ENCODE data around the gene NCMAP.
A peak's percentile ranks its signal among the peaks of the same experiment; 100 is the strongest.
"Not testable (repeated sequence)": the region's sequence is repeated elsewhere in the genome, so short reads cannot be mapped to it uniquely, and the experiment has no call there.

NCMAP gene, protein sequence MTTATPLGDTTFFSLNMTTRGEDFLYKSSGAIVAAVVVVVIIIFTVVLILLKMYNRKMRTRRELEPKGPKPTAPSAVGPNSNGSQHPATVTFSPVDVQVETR

DNA sequence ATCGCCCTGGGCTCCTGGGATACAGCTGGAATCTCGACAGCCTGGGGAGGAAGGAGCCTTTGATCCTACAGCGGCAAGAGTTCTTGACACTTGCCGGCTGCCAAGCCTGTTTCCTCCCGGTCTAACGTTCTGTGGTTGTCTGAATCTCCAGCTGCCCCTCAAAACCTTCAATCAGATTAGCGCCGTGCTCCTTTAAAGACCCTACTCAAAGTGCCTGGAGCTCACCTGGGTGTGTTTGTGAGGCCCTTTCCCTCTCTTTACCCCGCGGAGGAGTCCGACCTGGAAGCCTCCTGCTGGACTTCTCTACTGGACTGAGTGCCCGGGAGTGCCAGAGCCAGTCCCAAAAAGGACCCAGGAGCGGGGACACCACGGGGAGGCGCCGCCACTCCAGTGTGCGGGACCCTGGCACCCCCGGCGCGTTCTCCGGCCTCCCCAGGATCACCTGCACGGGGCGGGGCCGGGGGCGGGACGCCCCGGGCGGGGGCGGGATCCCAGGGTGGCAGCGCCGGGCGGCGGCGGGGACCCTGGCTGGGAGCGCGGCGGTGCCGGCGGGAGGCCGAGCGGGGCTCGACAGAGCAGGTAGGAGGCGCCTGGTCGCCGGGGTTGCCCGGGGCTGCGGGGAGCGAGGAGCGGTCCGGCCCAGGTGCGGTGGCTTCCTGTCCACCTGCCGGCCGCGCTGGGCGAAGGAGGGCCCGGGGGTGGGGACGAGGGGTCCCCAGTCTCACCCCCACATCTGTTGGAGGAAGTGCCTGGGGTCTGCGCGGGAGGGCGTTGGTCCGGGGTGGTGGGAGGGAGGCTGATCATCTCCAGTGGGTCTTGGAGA is at the start of gene NCMAP:
NCMAP (plus strand) TSS at position 497 of the 823 bp plus-strand sequence. CDS start 39,344 bp downstream, outside the sequence.
- DNase-seq (ENCODE audit: low read depth, low spot score) = no peak

DNA sequence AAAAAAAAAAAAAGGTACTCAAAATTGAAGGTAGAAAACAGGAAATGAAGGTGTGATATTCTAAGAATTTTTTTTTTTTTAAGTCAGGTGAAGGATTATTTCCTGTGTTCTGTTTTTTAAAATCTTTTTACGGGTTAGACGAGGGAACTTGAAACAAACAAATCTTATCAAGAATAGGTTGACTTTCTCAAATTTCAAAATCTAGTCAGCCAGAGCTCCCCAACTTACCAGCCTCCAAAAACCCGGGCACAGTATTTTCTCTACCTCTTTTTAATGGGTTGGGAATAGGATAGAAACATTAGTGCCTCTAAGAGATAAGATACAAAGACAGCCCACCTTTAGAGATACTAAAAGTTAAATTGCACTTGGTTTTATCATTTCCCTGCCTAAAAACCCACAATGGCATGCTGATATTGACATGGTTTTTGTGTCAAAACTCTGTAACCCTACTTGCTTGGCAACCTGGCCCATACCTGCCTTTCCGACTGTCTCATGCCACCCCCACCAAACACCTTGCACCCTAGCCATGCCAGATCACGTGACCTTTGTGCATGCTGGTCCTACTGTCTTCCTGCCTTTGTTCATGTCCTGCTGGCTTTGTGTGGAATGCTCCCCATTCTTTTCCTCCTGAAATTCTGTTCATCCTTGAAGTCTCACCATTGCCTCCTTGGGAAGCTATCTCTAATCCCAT is 49.1 kb upstream of the NCMAP start:
- no peak for DNase-seq (ENCODE audit: low read depth, low spot score)

DNA sequence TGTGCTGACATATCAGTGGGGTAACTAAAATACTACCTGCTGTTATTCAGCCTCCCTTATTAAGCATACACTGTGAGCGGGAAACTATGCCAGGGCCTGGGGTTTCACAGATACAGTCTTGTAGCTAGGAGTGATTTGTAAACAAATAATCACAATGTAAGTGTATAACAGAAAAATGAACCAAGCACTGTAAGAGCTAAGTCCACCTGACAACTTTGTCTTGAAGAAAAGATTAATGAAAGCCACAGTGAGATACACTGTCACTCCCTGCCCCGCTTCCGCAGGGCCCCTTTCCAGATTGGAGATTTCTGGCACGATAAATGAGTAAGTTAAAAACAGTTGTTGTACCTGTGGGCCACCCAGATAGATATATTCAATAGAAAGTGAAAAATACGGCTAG is 48.5 kb upstream of the NCMAP start:
- DNase-seq (ENCODE audit: low read depth, low spot score) = no peak

DNA sequence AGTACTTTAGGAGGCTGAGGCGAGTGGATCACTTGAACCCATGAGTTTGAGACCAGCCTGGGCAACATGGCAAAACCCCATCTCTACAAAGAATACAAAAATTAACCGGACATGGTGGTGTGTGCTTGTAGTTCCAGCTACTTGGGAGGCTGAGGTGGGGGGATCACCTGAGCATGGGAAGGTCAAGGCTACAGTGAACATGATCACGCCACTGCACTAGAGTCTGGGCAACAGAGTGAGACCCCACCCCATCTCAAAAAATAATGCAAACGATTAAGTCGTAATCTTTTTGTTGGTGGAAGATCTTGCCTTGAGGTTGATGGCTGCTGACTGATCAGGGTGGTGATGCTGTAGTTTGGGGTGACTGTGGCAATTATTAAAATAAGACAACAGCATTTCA is 47.0 kb upstream of the NCMAP start:
- DNase-seq (ENCODE audit: low read depth, low spot score) = no peak

DNA sequence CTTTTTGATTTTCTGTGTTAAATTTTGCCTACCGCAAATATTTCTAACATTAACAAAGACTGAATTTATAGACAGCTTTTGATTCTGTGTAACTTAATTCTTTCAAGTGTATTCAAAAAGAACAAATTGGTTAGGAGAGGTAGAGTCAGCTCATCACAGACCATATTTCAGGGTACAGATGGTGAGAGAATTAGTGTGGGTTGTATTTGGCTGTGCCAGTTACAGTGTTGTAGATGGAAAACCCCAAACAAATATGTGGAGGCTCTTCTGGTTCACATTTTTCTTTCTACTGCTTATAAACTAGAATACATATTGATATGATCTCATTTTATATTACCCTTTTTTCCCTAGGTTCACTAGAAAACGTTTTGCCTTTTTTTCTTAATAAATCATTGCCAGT is 42.2 kb upstream of the NCMAP start:
- no peak for DNase-seq (ENCODE audit: low read depth, low spot score)

DNA sequence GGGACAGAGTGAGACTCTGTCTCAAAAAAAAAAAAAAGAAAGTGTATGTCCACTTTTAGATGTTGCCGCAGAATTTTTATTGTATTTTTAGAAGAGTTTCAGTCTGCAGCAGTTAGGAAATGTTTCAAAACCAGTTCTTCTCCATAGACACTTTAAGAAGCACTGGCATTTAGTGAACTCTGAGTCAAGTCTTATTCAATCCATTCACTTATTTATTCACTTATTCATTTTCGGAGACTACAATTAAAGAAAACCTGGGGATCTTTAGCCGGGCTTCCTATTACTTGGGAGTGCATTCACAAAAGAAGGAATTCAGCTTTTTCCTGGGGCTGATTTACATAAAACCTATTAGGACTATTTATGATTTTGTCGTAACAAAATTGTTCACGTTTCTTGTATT is 40.9 kb upstream of the NCMAP start:
- no peak for DNase-seq (ENCODE audit: low read depth, low spot score)

DNA sequence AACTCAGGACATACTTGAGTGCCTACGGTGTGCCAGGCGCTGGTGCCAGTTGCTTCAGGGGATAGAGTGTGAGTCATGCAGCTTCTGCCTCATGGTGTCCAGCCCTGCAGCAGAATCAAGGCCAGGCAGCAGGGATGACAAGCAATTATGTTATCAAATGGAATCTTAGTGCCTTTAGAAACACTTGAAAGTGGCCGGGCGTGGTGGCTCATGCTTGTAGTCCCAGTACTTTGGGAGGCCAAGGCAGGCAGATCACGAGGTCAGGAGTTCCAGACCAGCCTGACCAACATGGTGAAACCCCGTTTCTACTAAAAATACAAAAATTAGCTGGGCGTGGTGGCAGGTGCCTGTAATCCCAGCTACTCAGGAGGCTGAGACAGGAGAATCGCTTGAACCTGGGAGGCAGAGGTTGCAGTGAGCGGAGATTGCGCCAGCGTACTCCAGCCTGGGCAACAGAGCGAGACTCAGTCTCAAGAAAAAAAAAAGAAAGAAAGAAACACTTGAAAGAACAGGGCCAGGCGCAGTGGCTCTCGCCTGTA is 40.1 kb upstream of the NCMAP start:
- not testable (repeated sequence) for DNase-seq (ENCODE audit: low read depth, low spot score)

DNA sequence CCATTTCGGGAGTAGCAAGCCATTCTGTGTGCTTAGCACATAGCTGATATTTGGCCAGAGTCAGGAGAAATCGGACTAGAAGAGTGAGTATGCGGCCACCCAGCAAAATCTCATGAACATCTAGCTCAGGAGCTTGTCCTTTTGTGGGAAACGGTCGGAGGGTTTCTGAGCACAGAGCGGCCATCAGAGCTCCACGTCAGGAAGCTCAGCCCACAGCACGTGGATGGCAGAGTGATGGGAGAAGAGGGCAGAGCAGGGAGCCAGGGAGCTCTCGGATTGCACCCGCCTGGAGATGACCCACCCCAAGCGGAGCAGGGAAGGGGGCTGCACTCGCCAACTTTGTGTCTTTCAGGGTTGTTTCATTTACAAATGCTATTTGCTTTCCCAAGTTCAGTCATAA is 39.4 kb upstream of the NCMAP start:
- no peak for DNase-seq (ENCODE audit: low read depth, low spot score)

DNA sequence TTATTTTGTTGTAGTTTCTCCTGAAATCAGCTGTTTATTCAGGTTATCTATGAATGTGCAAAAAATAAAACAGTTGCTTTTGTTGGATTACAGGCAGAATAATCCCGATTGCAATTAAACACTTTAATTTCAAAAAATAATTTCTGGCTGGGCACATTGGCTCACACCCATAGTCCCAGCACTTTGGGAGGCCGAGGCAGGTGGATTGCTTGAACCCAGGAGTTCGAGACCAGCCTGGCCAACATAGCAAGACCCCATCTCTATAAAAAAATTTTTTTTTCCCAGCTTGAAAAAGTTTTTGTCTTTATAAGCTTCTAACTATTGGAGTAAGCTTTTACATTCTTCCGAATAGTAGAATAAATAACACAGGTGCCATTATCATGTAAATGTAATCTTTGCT is 38.0 kb upstream of the NCMAP start:
- no peak for DNase-seq (ENCODE audit: low read depth, low spot score)

DNA sequence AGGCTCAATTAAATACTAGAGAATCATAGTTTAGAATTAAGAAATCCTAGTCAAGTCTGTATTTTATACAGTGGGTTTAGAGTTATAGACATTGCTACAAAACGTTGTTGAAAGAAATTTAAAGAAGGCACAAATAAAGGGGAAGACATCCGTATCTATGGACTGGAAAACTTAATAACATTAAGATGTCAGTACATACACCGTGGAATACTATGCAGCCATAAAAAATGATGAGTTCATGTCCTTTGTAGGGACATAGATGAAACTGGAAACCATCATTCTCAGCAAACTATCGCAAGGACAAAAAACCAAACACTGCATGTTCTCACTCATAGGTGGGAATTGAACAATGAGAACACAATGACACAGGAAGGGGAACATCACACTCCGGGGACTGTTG is 35.6 kb upstream of the NCMAP start:
- DNase-seq (ENCODE audit: low read depth, low spot score) = not testable (repeated sequence)

DNA sequence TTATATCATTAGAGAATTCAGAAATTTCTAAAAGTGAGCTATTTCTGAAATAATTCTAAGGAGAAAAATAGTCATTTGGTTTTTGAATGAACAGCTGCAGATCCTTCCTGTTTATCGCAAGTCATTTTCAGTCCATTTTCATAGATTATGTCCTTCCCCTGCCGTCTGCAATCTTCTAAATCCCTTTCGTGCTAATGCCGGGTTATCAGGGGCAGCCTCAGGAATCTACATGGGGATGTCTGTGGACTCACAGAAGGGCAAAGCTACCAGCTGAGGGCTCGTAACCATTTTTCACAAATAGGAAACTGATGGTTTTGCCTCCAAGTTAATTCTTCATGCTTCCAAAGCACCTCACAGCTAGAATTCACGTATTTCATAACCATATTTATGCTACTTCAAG is 30.3 kb upstream of the NCMAP start:
- no peak for DNase-seq (ENCODE audit: low read depth, low spot score)

DNA sequence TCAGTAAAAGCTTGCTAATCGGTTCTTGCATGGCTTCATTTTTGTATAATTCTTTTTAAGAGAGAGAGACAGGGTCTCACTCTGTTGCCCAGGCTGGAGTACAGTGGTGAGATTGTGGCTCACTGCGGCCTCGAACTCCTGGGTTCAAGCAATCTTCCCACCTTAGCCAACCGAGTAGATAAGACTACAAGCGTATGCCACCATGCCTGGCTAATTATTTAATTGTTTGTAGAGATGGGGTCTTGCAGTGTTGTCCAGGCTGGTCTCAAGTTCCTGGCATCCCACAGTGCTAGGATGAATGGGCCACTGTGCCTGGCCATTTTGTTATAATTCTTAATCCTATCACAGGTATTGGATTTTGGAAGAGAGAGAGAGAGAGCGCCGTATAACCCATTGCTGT is 29.8 kb upstream of the NCMAP start:
- no peak for DNase-seq (ENCODE audit: low read depth, low spot score)

DNA sequence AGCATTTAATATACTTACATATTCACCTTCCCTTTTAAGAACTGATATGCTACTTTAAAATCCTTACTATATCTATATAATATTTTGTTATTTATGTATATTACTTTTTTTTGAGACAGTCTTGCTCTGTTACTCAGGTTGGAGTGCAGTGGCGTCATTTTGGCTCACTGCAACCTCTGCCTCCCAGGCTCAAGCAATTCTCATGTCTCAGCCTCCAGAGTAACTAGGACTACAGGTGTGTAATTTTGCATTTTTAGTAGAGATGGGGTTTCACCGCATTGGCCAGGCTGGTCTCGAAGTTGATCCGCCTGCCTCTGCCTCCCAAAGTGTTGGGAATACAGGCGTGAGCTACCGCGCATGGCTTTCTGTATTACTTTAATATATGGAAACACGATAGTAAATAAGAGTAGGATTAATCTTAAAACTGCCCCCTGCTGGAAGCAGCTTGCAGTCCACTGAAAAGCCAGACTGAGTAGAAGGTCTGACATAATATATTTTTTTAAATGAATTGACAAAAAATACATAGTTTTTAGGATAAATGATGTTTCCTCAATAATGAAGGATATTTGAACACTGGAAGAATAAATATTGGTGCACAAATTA is 28.8 kb upstream of the NCMAP start:
- no peak for DNase-seq (ENCODE audit: low read depth, low spot score)

DNA sequence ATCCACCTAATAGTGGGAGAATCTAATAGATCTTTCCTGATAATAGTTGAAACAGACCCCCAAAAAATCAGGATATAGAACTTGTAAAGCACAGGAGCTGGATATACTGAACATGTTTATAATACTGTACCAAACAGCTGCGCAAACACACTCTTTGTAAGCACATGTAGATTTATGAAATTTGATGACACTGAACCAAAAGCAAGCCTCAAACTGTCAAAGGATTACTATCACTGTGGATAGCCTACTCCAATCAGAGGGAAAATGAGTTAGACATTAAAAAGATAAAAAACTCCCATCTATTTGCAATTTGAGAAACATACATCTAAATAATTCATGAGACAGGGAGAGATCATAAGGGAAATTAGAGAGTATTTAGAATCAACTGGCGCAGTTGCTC is 27.1 kb upstream of the NCMAP start:
- DNase-seq (ENCODE audit: low read depth, low spot score) = no peak

DNA sequence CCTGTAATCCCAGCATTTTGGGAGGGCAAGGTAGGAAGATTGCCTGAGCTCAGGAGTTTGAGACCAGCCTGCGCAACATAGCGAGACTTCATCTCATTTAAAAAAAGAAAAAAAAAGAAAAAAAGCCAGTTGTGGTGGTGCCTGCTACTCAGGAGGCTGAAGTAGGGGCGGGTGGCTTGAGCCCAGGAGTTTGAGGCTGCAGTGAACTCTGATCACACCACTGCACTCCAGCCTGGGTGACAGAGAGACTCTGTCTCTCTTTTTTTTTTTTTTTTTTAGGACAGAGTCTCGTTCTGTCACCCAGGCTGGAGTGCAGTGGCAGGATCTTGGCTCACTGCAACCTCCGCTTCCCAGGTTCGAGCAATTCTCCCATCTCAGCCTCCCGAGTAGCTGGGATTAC is 26.6 kb upstream of the NCMAP start:
- DNase-seq (ENCODE audit: low read depth, low spot score) = not testable (repeated sequence)

DNA sequence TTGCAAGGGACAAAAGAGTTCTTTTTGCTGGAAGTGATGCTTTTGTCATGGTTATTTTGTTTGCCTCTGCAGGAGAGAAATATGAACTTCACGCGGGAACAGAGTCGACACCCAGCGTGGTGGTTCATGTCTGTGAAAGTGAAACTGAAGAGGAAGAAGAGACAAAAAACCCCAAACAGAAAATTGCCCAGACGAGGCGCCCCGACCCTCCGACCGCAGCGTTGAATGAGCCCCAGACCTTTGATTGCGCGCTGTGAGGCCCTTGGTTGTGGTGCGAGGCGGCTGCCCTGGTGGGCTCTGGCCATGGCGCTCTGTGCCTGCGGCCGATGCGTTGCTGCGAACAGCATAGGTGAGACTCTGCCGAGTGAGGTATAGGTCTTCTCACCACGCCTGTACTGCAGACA is 20.9 kb upstream of the NCMAP start:
- no peak for DNase-seq (ENCODE audit: low read depth, low spot score)

DNA sequence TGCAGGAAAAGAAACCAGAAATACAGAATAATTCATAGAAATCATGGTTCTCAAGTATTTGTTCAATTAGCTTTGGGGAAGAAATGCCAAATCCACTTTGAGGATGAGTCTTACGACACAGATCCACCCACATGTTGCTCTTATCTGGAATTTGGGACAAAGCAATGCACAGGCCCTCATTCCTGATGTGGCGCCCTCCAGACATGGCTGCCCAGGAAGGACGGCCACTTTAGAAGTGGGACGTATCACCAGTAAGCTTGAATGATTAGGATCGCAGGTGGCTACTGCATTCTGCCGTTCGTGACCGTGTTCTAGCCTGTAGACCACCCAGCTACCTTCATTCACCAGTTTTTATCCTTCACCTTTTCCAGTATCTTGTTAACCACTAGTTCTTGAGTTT is 20.1 kb upstream of the NCMAP start:
- no peak for DNase-seq (ENCODE audit: low read depth, low spot score)

DNA sequence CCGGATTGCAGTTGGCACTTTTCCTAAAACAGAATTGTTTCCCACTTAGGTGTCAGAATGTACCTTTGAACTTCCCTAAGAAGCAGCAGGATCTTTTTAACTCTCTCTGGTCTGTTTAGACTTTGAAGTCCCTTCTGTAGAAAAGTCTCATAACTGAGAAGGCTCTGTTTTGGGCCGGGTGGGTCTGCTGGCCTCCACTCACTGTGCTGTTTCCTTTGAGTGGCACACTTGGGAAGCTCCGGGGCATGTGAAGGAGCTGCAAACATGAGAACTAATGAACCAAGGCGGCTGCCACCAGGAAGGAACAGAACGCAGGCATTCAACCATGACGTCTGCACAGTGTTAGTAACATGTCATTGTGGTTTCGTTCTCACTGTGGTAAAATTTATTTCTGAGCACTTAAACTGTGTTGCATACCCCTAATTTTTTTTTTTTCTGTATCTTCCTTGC is 19.5 kb upstream of the NCMAP start:
- no peak for DNase-seq (ENCODE audit: low read depth, low spot score)

DNA sequence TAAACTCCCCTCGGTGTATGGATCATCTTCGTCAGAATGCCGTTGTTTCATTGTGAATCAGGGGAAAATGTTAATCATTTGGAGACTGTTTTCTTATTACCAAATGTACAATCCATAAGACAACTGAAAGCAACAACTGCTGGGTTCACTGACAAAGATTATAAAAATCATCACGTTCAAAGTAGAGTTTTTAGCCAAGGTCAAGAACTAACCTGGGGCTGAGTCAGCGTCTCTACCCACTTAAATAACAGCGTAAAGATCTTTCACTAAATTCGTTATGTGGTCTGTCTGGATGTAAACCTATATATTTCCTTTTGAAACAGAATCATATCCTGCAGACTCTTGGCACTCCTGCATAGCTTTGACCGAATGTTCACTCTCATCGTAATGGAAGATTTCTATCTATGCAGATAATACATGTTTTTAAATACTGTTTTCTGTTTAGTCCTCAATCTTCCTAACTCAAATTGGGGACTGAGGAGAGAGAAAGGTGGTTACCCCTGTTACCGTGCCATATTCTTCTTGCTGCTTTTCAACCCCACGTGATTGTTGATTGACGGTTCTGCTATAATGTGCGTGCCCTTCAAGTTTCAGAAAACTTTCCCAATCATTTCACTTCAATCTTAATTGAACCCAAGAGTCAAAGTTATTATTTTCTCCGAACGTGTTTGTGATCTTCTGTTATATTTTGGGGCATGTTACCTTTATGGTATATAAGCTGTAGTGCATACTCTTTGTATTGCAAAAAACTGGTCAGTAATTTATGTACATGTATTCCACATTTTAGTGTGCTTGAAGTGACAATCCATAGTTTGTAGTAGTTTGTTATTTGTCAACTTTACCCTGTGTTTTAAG is 15.6 kb upstream of the NCMAP start:
- no peak for DNase-seq (ENCODE audit: low read depth, low spot score)

DNA sequence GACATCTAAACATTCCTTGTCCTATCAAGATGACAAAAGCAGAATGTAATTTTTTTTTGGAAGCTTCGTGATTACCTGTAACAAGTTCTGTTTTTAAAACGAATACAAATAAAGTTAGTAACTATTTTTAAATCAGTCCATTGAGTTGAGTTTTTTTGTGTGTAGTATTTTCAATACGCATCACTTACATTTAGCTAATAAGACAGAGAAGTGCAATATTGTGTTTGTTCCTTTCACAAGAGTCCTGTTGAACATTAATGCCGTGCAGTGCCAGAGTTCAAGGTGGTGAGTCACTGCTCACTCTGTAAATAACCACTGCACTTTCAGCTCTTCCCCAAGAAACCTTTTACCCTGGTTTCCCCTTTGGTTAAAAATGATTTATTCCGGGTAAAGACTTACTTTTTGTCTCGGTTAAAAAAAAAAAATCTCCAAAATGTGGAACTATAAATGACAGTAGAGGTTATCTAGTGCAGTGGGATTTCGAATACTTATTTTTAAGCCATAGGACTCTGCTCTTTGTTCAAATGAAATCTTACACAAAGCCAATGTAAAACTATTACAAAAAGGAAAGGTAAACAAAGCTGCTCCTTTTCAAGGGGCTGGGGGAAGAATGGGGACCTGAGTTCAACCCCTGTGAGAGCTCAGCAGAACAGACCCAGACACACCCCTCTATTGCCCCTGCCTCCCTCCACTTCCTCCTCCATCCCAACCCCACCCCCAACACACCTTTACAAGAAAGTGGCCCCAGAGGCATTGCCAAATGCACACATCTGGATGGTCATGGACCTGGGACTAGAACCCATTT is 14.8 kb upstream of the NCMAP start:
- peak; percentile 41 for DNase-seq (ENCODE audit: low read depth, low spot score)
